Muscle of leg (tissue), 11 donors: ENCODE results near the gene REPS2. TPM values are rescaled to one million over a fixed set of nuclear protein-coding genes. Genes with fewer than 3 reads are reported as not detected.

Experiments
- DNase-seq: peaks from one replicate; pipeline ENCODE4 v3.0.0; 2013
- H3K27ac ChIP-seq: one replicate; pipeline ENCODE4 v1.5.1; 2013; ENCODE audit warnings: mild to moderate bottlenecking, low read length, control low read depth
- H3K27me3 ChIP-seq: one replicate; pipeline ENCODE4 v1.6.1; 2013; ENCODE audit warnings: low read length; ENCODE audit not compliant: control insufficient read depth, insufficient read depth
- H3K36me3 ChIP-seq: one replicate; pipeline ENCODE4 v1.6.1; 2013; ENCODE audit warnings: low read length; ENCODE audit not compliant: control insufficient read depth, insufficient read depth
- H3K4me1 ChIP-seq: one replicate; pipeline ENCODE4 v1.6.1; 2013; ENCODE audit warnings: low read length; ENCODE audit not compliant: control insufficient read depth, insufficient read depth
- H3K4me3 ChIP-seq: one replicate; pipeline ENCODE4 v1.5.1; 2013; ENCODE audit warnings: low read length, control low read depth
- H3K9me3 ChIP-seq: replicated peaks from 2 replicates; pipeline ENCODE4 v1.6.1; 2013; ENCODE audit warnings: low read depth, low read length; ENCODE audit not compliant: control insufficient read depth
- WGBS: methylation state at CpG from one replicate; pipeline ENCODE4 v1.1.5; 2013; ENCODE audit warnings: missing lambda C conversion rate; ENCODE audit not compliant: insufficient coverage; 5-methylcytosine and 5-hydroxymethylcytosine counted together
- polyA plus RNA-seq, 8 donors: library from polyadenylated mRNA; unstranded; fragments of 120-200 nt; gene quantifications; one replicate each; pipeline versions ENCODE4 v1.2.1 to v1.2.3, GENCODE V29; 2013; ENCODE audit warnings: inconsistent platforms in 1 of 8, low replicate concordance in 1 of 8; ENCODE audit not compliant: insufficient read length in 8 of 8, insufficient read depth in 1 of 8
- total RNA-seq: library from RNA; stranded (reverse); fragments of 120-200 nt; gene quantifications from one replicate; pipeline ENCODE4 v1.2.4, GENCODE V29; 2013

Gene REPS2
- total and polyA plus RNA-seq, 9 donors: 6.5 to 10.7 (median 8.5) TPM

DNA sequence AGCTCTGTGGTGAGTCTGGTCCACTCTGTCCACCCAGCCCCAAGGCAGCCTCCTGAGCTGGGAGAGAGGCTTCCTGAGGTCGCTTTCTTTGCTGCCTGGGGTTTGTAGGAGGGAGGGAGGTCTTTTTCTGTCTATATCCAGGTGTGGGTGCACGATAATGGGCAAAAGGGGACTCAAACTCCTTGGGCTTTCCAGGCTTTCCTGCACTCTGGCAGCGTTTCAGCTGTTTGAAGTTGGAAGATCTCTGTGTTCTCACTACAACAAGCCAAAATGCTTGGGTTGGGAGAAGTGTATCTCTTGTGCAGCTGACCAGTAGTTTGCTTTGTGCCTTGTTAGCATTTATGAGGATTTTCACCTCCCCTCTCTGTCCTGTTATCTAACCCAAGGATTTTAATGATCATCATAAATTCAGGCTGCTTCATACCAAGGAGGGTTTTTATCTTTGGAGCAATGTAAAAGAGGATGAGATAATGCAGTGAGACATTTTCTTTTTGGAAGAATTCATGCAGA is 126.3 kb downstream of the REPS2 start:
- peak; percentile 34 for DNase-seq
- Histone ChIP-seq H3K4me1 (peaks cover 7% of the 10 kb centered on the region), H3K27me3 (peaks cover 18% of the 10 kb centered on the region), H3K4me3 (no peak overlapping the region), H3K9me3 (no peaks in the 10 kb centered on the region), H3K36me3 (no peaks in the 10 kb centered on the region), H3K27ac (no peak overlapping the region)
- 17% methylated on average over 1 of the region's 3 CpGs for WGBS

DNA sequence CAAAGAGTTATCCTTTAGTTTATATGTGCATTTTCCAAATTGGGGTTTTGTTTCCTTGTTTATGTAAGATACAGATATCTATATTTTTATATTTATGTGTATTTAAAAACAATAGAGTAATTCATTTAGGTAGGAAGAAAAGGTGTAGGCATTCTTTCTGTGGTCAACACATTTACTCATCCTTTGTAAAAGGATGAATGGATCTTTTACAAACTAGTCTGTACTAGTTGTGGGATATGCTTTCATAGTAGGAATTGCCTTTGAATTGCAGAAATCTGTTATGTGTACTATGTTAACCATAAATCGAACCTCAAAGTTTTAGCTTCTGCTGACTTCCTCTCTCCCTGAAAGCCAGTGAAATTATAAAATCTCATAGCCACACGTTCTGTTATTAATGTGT is 128.5 kb downstream of the REPS2 start:
- no CpG with 5 or more reads among the region's 2 CpGs for WGBS
- Histone ChIP-seq H3K27ac (no peak overlapping the region), H3K36me3 (no peaks in the 10 kb centered on the region), H3K4me1 (peaks cover 9% of the 10 kb centered on the region), H3K4me3 (no peak overlapping the region), H3K27me3 (peaks cover 22% of the 10 kb centered on the region), H3K9me3 (no peaks in the 10 kb centered on the region)
- DNase-seq: no peak

DNA sequence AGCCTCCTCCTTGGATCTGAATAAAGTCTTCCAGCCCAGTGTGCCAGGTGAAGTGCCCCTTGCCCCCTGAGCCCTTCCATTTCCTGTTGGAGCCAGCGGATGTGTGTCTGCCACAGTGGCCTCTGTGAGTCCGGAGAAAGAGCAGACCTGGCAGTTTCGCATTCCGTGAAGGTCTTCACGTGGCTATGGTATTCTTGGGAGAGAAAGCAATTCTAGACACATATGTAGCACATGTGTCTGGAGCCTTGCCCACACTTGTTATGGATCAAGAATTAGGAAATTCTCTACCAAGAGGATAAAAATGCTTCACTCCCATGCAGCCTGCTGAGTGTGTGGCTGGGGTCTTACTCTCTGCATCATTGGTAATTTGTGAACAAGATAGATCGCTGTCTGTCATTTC is 130.9 kb downstream of the REPS2 start:
- peak; percentile 66 for DNase-seq
- 57% methylated on average over 4 of the region's 6 CpGs for WGBS
- peak overlapping the region; percentile 84 for H3K27ac ChIP-seq

DNA sequence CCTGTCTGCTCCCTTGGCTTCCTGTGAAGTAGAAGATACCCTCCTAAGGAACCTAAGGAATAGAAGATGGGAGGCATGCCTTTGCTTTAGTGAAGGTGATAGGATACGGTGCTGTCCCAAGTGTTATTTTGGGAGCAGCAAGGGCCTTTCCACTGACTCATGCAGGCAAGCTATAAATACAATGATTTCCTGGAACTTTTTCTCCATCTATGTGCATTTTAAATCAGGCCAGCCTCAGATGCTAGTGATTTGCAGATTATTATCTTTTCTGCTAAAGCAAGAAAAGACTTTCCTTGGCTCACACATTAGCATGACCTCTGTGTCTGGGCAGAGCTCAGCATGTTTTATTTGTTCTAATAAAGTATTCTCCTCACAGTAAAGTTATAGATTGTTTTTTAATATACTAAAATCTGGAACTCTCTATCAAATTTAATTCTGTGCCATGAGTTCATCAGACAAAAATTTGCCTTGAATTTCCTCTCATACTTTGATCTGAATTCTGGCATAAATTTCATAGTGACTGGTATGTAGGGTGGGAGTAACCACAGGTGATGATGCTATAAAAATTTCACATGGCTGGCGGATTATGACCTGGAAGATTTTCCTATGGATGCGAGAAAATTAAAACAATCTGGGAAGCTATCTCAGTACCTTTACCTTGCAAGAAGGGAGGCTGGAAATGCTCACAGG is 131.7 kb downstream of the REPS2 start:
- H3K27ac ChIP-seq: peak overlapping the region; percentile 84
- peak; percentile 88 for DNase-seq
- peaks cover 9% of the 10 kb centered on the region for H3K4me1 ChIP-seq
- WGBS: 63% methylated on average over 2 of the region's 3 CpGs
- H3K4me3 ChIP-seq: no peak overlapping the region
- H3K36me3 ChIP-seq: no peaks in the 10 kb centered on the region
- peaks cover 24% of the 10 kb centered on the region for H3K27me3 ChIP-seq
- H3K9me3 ChIP-seq: no peaks in the 10 kb centered on the region

More for the DNA sequence above, 130.9 kb downstream of the REPS2 start:
- H3K36me3 ChIP-seq: no peaks in the 10 kb centered on the region
- H3K4me3 ChIP-seq: no peak overlapping the region
- H3K27me3 ChIP-seq: peaks cover 28% of the 10 kb centered on the region
- no peaks in the 10 kb centered on the region for H3K9me3 ChIP-seq
- H3K4me1 ChIP-seq: peaks cover 9% of the 10 kb centered on the region

DNA sequence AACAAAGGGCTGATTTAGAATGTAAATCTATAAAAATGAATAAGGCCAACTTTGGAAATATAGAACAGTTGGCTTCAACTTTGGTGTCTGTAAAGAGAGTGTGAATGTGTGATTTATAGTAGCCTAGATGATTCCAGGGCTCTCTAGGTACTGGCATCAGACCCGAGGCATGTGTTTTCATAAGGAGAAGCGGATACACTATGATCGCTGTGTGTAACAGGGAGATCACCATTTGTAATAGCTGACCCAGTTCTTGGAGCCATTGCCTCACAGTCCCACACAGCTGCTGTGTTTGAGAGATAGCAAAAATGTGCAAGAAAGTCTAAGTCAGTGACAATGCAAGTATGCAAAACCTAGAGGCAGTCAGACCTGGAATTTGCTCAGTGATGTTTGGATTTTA is 135.1 kb downstream of the REPS2 start:
- peak; percentile 36 for DNase-seq

DNA sequence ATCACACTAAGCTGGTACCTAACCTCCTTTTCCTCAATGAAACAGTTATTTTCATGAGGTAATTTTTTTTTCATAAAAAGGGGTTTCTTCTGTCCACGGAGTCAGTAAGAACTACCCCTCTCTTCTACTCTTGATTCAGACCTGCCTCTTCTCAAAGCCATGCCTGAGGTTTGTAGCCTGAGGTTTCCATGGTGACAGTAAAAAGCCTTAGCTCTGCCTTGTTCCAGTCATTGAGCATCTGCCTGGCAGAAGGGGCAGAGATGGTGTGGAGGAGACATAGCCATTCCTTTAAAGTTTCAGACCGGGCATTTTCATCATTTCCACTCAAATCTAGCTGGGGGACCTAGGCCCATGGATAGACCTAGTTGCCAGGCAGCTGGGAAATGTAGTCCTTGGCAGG is 135.5 kb downstream of the REPS2 start:
- peaks cover 23% of the 10 kb centered on the region for H3K27me3 ChIP-seq
- no peaks in the 10 kb centered on the region for H3K36me3 ChIP-seq
- H3K4me3 ChIP-seq: no peak overlapping the region
- peaks cover 9% of the 10 kb centered on the region for H3K4me1 ChIP-seq
- no peak for DNase-seq
- no CpG with 5 or more reads among the region's 2 CpGs for WGBS
- no peak overlapping the region for H3K27ac ChIP-seq
- no peaks in the 10 kb centered on the region for H3K9me3 ChIP-seq

More for the DNA sequence above, 135.1 kb downstream of the REPS2 start:
- H3K4me3 ChIP-seq: no peak overlapping the region
- no peak overlapping the region for H3K27ac ChIP-seq
- H3K36me3 ChIP-seq: no peaks in the 10 kb centered on the region
- peaks cover 23% of the 10 kb centered on the region for H3K27me3 ChIP-seq
- 40% methylated on average over 3 of the region's 3 CpGs for WGBS
- H3K4me1 ChIP-seq: peaks cover 9% of the 10 kb centered on the region
- no peaks in the 10 kb centered on the region for H3K9me3 ChIP-seq

DNA sequence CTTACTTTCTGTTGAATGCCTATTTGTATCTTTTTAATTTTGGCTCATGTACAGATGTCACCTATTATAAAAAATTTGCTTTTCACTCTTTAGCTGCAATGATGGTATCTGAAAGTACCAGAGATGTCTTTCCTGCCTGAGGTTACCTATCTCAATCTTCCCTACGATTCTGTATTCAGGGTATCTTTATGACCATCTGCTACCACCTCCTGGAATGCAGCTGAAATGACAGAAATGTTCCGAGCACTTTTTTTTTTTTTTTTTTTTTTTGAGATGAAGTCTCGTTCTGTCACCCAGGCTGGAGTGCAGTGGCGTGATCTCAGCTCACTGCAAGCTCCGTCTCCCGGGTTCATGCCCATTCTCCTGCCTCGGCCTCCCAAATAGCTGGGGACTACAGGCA is 136.4 kb downstream of the REPS2 start:
- H3K4me3 ChIP-seq: no peak overlapping the region
- H3K36me3 ChIP-seq: no peaks in the 10 kb centered on the region
- peaks cover 19% of the 10 kb centered on the region for H3K27me3 ChIP-seq
- DNase-seq: peak; percentile 33
- no peak overlapping the region for H3K27ac ChIP-seq
- H3K4me1 ChIP-seq: peaks cover under 1% of the 10 kb centered on the region
- WGBS: 56% methylated on average over 4 of the region's 7 CpGs
- no peaks in the 10 kb centered on the region for H3K9me3 ChIP-seq

DNA sequence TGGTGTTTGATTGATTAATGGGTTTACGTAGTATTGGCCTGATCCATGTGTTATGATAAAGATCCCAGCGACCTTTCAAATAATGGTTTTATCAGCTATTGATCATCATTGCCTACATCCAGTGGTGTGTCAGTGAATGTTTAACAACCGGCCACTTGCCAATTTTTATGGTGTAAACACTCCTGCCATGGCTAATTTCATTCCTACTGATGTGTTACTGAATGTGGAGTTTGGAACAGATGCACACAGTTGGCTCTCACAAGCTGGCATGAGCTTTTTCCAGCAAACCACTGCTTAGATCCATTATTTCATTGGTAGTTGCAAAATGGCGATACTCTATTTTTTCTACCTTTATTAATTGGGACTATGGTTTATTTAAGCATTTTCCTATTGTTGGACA is 139.9 kb downstream of the REPS2 start:
- no peak overlapping the region for H3K27ac ChIP-seq
- no peaks in the 10 kb centered on the region for H3K4me1 ChIP-seq
- H3K36me3 ChIP-seq: no peaks in the 10 kb centered on the region
- H3K9me3 ChIP-seq: no peaks in the 10 kb centered on the region
- H3K27me3 ChIP-seq: peaks cover 15% of the 10 kb centered on the region
- DNase-seq: no peak
- H3K4me3 ChIP-seq: no peak overlapping the region
- WGBS: 50% methylated on average over 2 of the region's 4 CpGs

DNA sequence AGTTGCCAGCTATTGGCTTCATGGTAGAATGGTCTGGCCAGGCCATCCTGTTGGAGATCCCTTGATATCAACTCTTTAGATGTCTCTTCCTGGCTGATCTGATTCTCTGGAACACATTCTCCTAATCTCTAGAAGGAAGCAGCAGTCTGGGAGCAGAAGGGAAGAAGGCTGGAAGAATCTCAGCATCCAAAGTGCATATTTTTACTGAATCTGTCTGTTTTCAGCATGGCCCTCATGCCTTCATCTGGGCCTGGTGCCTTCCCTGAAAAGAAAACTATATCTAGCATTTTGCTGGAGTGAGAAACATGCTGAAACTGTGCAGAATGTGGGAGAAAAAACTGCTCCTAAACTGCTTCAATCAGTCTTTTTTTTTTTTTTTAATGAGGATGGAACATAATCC is 148.7 kb downstream of the REPS2 start:
- no peaks in the 10 kb centered on the region for H3K9me3 ChIP-seq
- no peak overlapping the region for H3K4me3 ChIP-seq
- no peak overlapping the region for H3K27ac ChIP-seq
- H3K36me3 ChIP-seq: no peaks in the 10 kb centered on the region
- peaks cover 8% of the 10 kb centered on the region for H3K27me3 ChIP-seq
- H3K4me1 ChIP-seq: no peaks in the 10 kb centered on the region
- peak; percentile 16 for DNase-seq

DNA sequence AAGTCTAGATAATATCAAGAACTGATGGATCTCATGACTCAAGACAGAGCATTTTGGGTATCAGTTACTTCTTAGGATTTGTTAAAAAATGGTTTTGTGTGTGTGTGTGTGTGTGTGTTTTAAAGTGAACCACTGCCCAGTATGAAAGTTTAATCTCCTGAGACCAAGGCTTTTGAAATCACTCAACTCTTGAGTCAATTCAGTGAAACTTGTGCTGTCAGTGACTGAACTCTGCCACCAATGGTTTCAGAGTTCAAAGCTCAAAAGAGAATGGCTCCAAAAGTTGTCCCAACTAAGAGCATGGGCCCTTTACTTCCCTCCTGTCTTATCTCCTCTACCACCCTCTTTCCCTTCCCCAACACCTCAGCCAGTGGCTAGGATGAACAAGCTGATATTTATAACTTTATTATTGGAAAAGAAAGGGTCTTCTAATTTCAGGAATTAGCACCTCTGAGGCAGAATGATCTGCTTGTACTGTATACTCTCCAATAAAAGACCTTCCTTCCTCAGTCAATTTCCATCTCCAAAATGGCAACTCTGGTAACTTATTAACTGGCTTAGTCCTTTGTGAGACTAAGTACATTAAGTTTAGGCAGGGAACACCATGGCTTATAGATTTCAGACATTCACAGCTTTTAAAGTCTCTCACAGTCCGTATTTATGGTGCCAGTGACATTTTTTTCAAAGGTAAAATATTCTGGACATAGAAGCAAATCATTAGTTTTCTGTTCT is 152.2 kb downstream of the REPS2 start:
- Histone ChIP-seq H3K4me3 (no peak overlapping the region), H3K36me3 (no peaks in the 10 kb centered on the region), H3K4me1 (no peaks in the 10 kb centered on the region), H3K27ac (no peak overlapping the region), H3K27me3 (peaks cover 16% of the 10 kb centered on the region), H3K9me3 (no peaks in the 10 kb centered on the region)
- no CpG with 5 or more reads among the region's 1 CpG for WGBS
- DNase-seq: no peak
